Kidney epithelial cell (primary cell): ENCODE results near the gene TGM3. TPM values are rescaled to one million over a fixed set of nuclear protein-coding genes. Genes with fewer than 3 reads are reported as not detected.

Experiments
- DNase-seq: peaks from one replicate; pipeline ENCODE4 v3.0.0-alpha.2; 2010; ENCODE audit warnings: low read depth
- H3K27me3 ChIP-seq: 2 replicates; pipeline ENCODE4 v1.6.0; 2011; ENCODE audit warnings: low read length; ENCODE audit not compliant: control insufficient read depth, insufficient read depth
- H3K36me3 ChIP-seq: 2 replicates; pipeline ENCODE4 v1.5.1; 2011; ENCODE audit warnings: low read length; ENCODE audit not compliant: control insufficient read depth, insufficient read depth
- H3K4me3 ChIP-seq: 2 replicates; pipeline ENCODE4 v1.5.1; 2011; ENCODE audit warnings: low read depth, mild to moderate bottlenecking, control low read depth, low read length
- CTCF ChIP-seq: IDR thresholded peaks from 2 replicates; pipeline ENCODE4 v1.5.1; 2011; ENCODE audit warnings: mild to moderate bottlenecking, moderate library complexity, low read length, control low read depth, inconsistent platforms; ENCODE audit not compliant: insufficient read depth, poor library complexity, severe bottlenecking
- total RNA-seq: library from RNA; depleted of rRNA; stranded (reverse); fragments of >200 nt; gene quantifications from 2 replicates; pipeline ENCODE4 v1.2.3, GENCODE V29; 2015

TGM3 gene
- total RNA-seq, 1 donor from 2014 or later = not detected

- Histone ChIP-seq H3K4me3 (no peak overlapping the region), H3K27me3 (no peaks in the 10 kb centered on the region), H3K36me3 (no peaks in the 10 kb centered on the region)
- TF ChIP-seq CTCF = peak; percentile 41
- no peak for DNase-seq
Measured at GRCh38 chr20:2387180-2387577, 91.4 kb downstream of the TGM3 start.

DNA sequence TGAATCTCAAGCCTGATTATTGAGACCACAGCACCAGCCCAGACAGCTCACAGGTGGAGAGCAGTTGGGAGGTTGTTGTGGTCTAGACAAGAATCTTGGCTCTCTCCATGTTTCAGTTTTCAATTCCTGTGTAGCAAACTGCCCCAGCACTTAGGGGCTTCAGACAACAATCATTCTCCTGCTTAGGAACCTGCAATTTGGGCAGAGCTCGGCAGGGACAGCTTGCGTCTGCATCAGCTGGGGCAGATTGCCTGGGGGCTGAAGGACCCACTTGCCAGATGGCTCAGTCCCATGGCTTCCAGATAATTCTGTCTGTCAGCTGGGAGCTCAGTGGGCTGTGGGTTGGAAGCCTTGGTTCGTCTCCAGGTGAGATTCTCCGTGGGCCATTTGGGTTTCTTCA is 91.8 kb downstream of the TGM3 start:
- DNase-seq = no peak
- TF ChIP-seq CTCF = no peak
- Histone ChIP-seq H3K36me3 (no peaks in the 10 kb centered on the region), H3K4me3 (no peak overlapping the region), H3K27me3 (no peaks in the 10 kb centered on the region)

Other genes with a start within 250 kb of the TGM3 start
- gene STK35, start 194.2 kb upstream of the TGM3 start, total RNA-seq = 18.0 and 19.4 TPM in 2 replicates
- not detected in 2 replicates for gene TGM6, start 84.9 kb downstream of the TGM3 start, total RNA-seq
- 546 and 598 TPM in 2 replicates for gene SNRPB, start 174.8 kb downstream of the TGM3 start, total RNA-seq
- 6.2 and 9.9 TPM in 2 replicates for gene ZNF343, start 212.9 kb downstream of the TGM3 start, total RNA-seq
- gene TMC2, start 240.6 kb downstream of the TGM3 start, total RNA-seq = not detected in 2 replicates